H1 (cell line): ENCODE measurements around the gene TTR. TPM values are rescaled to one million over a fixed set of nuclear protein-coding genes. Genes with fewer than 3 reads are reported as not detected.

Experiments used
- polyA plus RNA-seq, 7 experiments: library from polyadenylated mRNA; depleted of rRNA in 3 of 7; stranded (reverse) in 5 of 7; unstranded in 2 of 7; fragments of >200 nt in 5 of 7; fragments of 200-250 nt in 2 of 7; gene quantifications; 1 replicate in 5 of 7; 2 replicates in 1 of 7; 4 replicates in 1 of 7; pipeline versions ENCODE4 v1.2.1 to v1.2.3, GENCODE V29; 2011 to 2013; ENCODE audit warnings: missing spikeins in 2 of 7, mixed read lengths in 2 of 7
- total RNA-seq: library from RNA; stranded (reverse); fragmentation: NEBNext Ultra II Directional; extraction: Animal tissue kit (Norgen Biotek cat#: 25700); gene quantifications from 2 replicates; pipeline ENCODE4 v1.2.1, GENCODE V29; 2021

TTR gene
- total and polyA plus RNA-seq, 2 of the 8 experiments (the other 6 are each of a cell fraction or from before 2014, with no cell fraction given), result not detected

Other genes with a start within 250 kb of the TTR start
- gene DSG4, start 215.1 kb upstream of the TTR start, total RNA-seq, result not detected in 2 replicates
- not detected in 2 replicates for gene DSG4, start 215.1 kb upstream of the TTR start, polyA plus RNA-seq (2011; rRNA removed)
- gene DSG3, start 144.1 kb upstream of the TTR start, total RNA-seq, result 0.06 and 0.07 TPM in 2 replicates
- 0.02 and 0.03 TPM in 2 replicates for gene DSG3, start 144.1 kb upstream of the TTR start, polyA plus RNA-seq (2011; rRNA removed)
- gene DSG2, start 93.7 kb upstream of the TTR start, total RNA-seq, result 138 and 144 TPM in 2 replicates
- gene DSG2, start 93.7 kb upstream of the TTR start, polyA plus RNA-seq (2011; rRNA removed), result 37.4 and 60.1 TPM in 2 replicates
- gene B4GALT6, start 92.7 kb downstream of the TTR start, total RNA-seq, result 37.9 and 41.5 TPM in 2 replicates
- gene B4GALT6, start 92.7 kb downstream of the TTR start, polyA plus RNA-seq (2011; rRNA removed), result 4.3 and 6.3 TPM in 2 replicates
- gene SLC25A52, start 169.0 kb downstream of the TTR start, total RNA-seq, result not detected in 2 replicates
- gene SLC25A52, start 169.0 kb downstream of the TTR start, polyA plus RNA-seq (2011; rRNA removed), result not detected in 2 replicates